Measurements from ENCODE around the gene FAM43A. TPM values are rescaled to one million over a fixed set of nuclear protein-coding genes. Genes with fewer than 3 reads are reported as not detected.

The FAM43A gene
- polyA plus RNA-seq, 2 of the 4 experiments (the other 2 are of a cell fraction), result 0.89 to 2.3 TPM

DNA sequence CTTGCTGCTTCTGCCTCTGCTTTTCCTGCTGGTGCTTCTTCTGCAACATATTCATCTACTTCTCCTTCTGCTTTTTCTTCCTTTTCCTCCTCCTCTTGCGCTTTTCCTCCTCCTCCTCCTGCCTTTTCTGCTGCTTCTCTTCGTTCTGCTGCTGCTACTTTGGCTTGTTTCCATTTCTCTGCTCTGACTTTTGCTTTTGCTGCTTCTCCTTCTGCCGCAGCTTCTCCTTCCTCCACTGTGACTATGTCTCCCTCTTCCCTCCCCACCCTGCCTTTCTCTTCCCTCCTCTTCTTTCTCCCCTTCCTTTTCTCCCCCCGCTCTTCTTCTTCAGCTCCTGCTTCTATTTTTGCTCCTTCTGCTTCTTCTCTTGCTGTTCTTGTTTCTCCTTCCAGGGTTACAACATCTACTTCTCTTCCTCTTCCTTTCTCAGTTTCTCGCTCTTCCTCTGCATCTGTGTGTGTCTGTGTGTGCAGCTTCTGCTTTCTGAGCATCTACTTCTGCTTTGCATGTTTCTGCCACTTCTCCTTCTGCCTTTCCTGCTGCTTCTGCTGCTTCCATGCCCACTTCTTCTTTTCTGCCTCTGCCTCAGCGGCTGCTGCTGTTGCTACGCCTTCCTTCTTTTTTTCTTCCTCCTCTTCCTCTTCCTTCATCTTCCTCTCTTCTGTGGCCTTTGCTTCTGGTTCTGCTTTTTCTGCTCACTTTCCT is 51.4 kb downstream of the FAM43A start (continued):
- TF ChIP-seq NFE2L2 (conservative IDR thresholded peaks at IDR 0.05; ENCODE audit: low read length) (no peak), HDAC2 (IDR thresholded peaks at IDR 0.05) (no peak)
- TF ChIP-seq, protein P1, sequence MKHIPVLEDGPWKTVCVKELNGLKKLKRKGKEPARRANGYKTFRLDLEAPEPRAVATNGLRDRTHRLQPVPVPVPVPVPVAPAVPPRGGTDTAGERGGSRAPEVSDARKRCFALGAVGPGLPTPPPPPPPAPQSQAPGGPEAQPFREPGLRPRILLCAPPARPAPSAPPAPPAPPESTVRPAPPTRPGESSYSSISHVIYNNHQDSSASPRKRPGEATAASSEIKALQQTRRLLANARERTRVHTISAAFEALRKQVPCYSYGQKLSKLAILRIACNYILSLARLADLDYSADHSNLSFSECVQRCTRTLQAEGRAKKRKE (CRISPR knock-in tag; IDR thresholded peaks at IDR 0.05; ENCODE audit: low read depth), result no peak
- TF ChIP-seq, protein P2, sequence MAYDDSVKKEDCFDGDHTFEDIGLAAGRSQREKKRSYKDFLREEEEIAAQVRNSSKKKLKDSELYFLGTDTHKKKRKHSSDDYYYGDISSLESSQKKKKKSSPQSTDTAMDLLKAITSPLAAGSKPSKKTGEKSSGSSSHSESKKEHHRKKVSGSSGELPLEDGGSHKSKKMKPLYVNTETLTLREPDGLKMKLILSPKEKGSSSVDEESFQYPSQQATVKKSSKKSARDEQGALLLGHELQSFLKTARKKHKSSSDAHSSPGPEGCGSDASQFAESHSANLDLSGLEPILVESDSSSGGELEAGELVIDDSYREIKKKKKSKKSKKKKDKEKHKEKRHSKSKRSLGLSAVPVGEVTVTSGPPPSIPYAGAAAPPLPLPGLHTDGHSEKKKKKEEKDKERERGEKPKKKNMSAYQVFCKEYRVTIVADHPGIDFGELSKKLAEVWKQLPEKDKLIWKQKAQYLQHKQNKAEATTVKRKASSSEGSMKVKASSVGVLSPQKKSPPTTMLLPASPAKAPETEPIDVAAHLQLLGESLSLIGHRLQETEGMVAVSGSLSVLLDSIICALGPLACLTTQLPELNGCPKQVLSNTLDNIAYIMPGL (CRISPR knock-in tag; IDR thresholded peaks at IDR 0.05; ENCODE audit: borderline replicate concordance), result no peak

Small RNA genes lying within 50 kb of the gene (small RNA-seq; reads per million reads assigned to genes)
- 0 reads per million in 6 experiments for gene AC046143.2

Other genes with a start within 250 kb of the FAM43A start
- gene ATP13A3, start 198.9 kb upstream of the FAM43A start, polyA plus RNA-seq (2011; rRNA removed), result 84.5 and 102 TPM in 2 replicates
- gene ATP13A3, start 198.9 kb upstream of the FAM43A start, polyA plus RNA-seq (2017; fragmentation: RNase III; extraction: RNeasy Plus Mini Kit Qiagen cat#74134 plus additional on column Dnase treatment), result 57.2 to 64.2 TPM (median 63.6 TPM) in 3 replicates
- gene TMEM44, start 52.5 kb upstream of the FAM43A start, polyA plus RNA-seq (2011; rRNA removed), result 16.0 and 20.9 TPM in 2 replicates
- 13.9 to 17.0 TPM (median 16.6 TPM) in 3 replicates for gene TMEM44, start 52.5 kb upstream of the FAM43A start, polyA plus RNA-seq (2017; fragmentation: RNase III; extraction: RNeasy Plus Mini Kit Qiagen cat#74134 plus additional on column Dnase treatment)
- gene LSG1, start 13.7 kb upstream of the FAM43A start, polyA plus RNA-seq (2011; rRNA removed), result 70.3 and 77.1 TPM in 2 replicates
- gene LSG1, start 13.7 kb upstream of the FAM43A start, polyA plus RNA-seq (2017; fragmentation: RNase III; extraction: RNeasy Plus Mini Kit Qiagen cat#74134 plus additional on column Dnase treatment), result 37.4 to 40.7 TPM (median 39.9 TPM) in 3 replicates

Data from A549 (cell line).